GM12892 (cell line): Measurements from ENCODE around the gene MMADHC.

ENCODE experiments used
- POLR2A ChIP-seq: IDR thresholded peaks from 2 replicates; pipeline ENCODE4 v1.6.1; 2011; ENCODE audit warnings: low read depth, low read length, control low read depth
- POLR2AphosphoS5 ChIP-seq: IDR thresholded peaks from 2 replicates; pipeline ENCODE4 v1.6.1; 2011; ENCODE audit warnings: low read depth, low read length, control low read depth
- TAF1 ChIP-seq: IDR thresholded peaks from 2 replicates; pipeline ENCODE4 v1.6.1; 2011; ENCODE audit warnings: low read depth, mild to moderate bottlenecking, control low read depth, low read length, borderline replicate concordance

GRCh38 chr2:149562324-149562723, 25.3 kb downstream of the MMADHC start:
- TF ChIP-seq TAF1 (no peak), POLR2A (no peak), POLR2AphosphoS5 (no peak)
